NCI-H1092 (cell line): ENCODE results near the gene LRIT1.

ENCODE experiments used
- DNase-seq: peaks from one replicate; lab custom pipeline; 2025; lab: John Stamatoyannopoulos, UW

Gene LRIT1

DNA sequence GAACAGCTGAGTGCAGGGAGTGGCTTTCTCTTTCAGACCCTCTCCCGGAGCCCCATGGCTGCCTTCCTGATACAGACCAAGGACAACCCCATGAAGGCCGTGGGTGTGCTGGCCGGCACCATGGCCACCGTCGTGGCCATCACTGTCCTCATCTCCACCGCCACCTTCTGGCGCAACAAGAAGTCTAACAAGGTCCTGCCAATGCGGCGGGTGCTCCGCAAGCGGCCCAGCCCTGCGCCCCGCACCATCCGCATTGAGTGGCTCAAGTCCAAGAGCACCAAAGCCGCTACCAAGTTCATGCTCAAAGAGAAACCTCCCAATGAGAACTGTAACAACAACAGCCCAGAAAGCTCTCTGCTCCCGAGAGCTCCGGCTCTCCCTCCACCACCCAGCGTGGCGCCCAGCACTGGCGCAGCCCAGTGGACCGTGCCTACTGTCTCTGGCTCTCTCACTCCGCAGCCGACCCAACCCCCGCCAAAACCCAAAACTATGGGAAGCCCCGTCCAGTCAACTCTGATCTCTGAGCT, 27.2 kb downstream of the LRIT1 start:
- DNase-seq = no peak

DNA sequence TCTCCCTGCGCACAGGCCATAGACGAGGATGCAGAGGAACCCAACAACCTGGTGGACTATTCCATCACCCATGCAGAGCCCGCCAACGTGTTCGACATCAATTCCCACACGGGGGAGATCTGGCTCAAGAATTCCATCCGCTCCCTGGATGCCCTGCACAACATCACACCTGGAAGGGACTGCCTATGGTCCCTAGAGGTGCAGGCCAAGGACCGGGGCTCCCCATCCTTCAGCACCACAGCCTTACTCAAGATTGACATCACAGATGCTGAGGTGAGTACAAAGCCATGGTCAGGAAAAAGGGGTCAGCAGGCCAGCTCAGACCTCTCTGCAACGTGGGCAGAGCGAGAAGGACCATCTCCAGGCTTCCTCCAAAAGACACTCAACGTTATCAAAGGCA, 28.3 kb downstream of the LRIT1 start:
- no peak for DNase-seq

DNA sequence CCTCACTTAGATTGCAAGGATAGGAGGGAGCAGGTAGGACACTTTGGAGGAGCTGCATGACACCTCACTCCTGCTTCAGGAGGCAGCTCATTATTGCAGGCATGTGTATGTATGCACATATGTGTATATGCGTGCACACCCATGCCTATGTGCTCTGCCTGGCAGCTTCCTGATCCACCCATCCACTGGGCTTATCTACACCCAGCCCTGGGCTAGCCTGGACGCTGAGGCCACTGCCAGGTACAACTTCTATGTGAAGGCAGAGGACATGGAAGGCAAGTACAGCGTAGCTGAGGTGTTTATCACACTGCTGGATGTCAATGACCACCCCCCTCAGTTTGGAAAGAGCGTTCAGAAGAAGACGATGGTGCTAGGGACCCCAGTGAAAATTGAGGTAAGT, 29.3 kb downstream of the LRIT1 start:
- DNase-seq = no peak

DNA sequence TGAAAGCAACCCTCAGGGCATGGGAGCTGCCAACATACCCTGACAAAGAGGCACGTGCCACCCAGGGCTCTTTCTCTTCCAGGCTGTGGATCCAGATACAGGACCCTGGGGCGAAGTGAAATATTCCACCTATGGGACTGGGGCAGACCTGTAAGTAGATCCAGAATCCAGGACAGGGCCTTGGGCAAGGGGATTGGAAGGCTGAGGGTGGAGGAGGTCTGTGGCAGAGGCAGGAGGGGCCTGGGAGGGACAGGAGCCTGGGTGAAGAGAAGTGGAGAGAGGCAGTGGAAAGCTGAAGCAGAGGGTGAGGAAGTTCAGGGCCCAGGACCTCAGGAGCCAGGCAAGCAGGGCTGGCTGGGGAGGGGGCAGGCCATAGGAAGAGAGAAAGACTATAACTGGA, 29.8 kb downstream of the LRIT1 start:
- no peak for DNase-seq

DNA sequence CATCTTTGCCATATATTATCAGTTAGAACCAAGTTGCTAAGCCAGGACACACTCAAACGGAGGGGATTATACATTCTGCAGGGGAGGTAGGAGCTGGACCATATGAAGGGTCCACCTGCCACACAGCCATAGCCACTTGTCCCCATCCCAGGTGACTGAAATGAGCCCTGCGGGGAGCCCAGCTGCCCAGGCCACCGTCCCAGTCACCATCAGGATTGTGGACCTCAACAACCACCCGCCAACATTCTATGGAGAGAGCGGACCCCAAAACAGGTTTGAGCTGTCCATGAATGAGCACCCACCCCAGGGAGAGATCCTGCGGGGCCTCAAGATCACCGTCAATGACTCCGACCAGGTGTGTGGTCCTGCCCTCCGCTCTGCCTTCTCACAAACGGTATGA, 33.3 kb downstream of the LRIT1 start:
- no peak for DNase-seq

DNA sequence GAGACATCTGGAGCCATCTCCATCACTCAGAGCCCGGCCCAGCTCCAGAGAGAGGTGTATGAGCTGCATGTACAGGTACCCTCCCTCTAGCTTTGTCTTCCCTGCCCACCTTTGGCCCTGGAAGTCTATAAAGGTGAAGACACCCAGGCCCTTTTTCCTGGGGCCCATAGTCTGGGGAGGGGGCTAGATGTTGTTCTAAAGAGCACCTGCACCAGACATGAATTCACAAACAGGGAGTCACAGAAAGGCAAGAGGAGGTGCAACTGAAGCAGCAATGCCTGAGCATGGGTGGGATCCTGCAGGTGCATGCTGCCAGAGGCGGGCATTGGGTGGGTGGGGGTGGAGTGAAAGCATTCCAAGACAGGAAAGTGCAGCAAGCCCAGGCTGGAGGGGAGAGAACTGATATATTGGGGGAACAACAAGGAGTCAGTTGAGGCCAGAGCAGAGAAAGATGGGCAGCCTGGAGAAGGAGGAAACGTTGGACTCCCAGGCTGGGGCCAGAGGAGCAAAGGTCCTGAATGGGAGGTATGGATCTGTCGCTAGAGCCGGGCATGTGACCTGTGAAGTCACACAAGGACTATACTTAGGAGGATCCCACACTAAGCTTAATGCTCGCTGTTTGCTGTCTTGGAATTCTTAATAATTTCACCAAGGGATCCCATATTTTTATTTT, 35.4 kb downstream of the LRIT1 start:
- DNase-seq = no peak

DNA sequence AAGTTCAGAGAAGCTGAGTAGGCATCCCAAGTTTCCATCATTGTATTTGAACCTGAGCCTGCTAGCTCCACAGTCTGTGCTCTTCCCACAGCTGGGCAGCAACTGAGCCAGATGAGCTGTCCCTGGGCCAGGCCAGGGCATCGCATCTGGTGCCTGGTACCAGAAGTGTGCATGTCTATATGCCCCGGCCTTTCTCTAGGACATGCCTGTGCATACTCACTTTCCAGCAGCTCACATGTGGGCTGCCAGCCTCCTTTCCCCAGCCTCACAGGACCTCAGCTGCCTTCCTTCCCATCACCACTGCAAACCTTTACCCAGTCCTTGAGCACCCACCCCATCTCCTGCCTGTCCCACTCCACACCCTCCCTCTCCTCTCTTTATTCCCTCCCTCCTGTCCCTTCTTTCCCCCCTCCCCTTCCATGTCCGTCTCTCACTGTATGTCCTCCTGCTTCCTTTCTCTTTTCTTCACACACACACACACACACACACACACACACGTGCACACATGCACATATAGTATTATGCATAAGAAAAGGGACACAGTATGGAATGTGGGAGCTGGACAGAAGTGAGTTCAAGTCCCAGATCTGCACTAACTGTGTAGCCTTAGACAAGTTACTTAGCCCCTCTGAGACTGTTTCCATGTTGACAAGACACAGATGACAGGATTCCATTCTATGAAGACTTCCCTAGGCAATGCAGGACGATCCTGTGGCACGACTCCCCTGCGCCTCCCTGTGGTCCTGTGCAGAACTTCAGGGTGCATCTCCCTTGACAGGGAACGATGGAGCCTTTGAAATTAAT, 36.1 kb downstream of the LRIT1 start:
- peak; percentile 1 for DNase-seq

DNA sequence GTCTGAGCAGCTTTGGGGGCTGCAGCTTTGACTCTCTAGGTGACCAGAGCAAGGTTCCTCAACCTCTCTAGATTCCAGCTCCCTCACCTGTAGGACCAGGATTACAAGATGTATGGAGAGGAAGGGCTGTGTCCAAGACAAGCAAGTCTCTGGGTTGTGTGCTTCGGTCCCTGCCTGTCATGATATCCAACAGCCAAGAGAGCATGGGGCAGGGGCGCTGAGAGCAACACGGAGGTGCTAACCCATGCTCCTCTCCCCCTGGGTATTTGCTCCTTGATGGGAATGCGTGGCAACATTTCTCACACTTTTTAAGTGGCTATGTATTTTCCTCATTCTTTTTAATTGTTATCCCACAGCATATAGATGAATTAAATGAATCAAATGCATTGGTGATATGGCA, 36.7 kb downstream of the LRIT1 start:
- DNase-seq = no peak

DNA sequence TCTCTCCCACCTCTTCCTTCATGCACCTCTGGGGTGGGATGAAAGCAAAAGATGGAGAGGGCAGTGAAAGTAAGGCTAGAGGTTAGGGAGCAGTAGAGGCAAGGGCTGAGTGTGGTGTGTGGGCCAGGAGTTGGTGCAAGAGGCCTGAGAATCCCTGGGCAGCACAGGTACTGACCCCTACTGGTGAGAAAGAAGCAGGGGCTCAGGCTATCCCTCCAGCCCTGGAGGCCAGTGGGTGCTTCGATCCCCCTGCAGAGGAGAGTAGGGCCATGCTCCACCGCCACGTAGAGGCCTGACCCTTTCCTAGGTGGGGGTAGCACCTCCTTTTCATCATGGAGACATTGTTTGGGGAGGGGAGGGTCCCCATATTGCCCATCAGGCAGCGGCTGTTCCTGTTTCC, 37.2 kb downstream of the LRIT1 start:
- no peak for DNase-seq

DNA sequence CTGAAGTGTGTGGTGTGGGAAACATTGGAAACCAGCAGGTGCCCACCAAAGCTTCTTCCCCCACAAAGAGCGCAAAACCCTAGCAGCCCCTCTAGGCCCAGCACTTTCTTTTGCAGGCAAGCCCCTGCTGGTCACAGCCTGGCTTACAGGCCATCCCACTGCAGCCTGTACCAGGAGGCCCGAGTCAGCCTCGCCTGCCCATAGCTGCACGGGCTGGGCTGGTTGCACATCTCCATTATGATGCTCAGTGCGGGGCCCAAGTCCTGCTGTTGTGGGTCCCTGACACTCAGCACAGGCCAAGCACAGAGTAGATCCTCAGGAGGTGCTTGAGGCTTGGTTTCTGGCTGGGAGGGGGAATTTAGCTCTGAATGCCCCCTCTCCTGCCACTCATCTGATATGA, 39.0 kb downstream of the LRIT1 start:
- no peak for DNase-seq

DNA sequence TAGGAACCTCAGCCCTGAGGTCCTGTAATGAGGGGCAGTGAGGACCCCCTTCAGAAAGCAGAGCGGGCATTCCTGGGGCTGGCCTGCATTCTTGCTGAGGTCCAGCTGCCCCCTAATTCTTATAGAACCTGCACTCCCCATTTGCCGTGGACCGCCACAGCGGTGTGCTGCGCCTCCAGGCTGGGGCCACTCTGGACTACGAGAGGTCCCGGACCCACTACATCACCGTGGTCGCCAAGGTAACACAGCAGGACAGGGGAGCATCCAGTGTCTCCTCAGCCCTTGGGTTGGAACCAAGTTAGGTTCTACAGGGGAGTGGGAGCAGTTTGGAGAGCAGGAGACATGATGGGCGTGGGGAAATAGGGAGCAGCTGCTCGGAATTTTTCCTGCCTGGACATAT, 39.7 kb downstream of the LRIT1 start:
- DNase-seq = no peak

DNA sequence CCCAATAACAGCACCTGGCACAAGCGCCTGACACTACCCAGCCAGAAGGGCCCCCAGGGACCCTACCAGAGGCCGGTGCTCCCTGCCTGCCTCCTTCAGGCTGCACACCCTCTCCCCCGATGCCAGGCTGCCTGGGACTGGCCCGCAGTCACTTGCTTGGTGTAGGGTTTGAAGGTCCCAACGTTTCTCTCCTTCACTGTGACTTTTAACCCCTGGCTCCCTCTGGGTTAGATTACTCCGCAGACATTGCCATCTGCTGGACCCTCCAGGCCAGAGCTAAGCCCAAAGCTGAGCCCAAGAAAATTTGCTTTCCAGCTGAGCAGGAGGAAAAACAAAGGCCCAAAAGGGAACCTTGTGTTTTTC, 40.1 kb downstream of the LRIT1 start:
- no peak for DNase-seq

DNA sequence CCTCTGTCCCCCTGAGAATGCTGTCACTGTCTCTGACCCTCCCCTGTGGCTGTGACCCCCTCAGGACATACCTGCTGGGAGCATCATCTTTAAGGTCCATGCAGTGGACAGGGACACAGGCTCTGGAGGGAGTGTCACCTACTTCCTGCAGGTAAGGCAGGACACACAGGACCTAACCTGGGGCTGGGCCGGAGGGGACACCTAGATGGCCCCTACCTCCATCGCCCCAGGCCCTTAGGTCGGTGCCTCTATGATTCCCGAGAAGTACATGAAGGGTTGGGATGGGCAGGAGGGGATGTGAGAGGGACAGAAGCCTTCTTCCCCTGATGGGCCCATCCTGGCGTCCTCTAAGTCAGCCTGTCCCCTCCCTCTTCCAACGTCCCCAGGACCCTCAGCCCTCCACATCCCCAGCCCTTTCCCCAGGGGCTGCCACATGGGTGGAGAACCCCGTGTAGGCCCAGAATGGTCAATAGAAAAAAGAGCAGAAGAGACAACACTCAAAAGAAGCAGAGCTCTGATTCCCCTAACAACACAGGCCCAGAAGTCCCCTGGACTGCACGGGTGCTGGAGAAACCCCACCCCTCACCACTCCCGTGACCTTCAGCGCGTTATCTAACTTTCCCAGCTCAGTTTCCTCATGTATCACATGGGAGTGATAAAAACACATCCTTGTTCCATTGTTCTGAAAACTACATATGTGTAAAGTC, 40.7 kb downstream of the LRIT1 start:
- no peak for DNase-seq

DNA sequence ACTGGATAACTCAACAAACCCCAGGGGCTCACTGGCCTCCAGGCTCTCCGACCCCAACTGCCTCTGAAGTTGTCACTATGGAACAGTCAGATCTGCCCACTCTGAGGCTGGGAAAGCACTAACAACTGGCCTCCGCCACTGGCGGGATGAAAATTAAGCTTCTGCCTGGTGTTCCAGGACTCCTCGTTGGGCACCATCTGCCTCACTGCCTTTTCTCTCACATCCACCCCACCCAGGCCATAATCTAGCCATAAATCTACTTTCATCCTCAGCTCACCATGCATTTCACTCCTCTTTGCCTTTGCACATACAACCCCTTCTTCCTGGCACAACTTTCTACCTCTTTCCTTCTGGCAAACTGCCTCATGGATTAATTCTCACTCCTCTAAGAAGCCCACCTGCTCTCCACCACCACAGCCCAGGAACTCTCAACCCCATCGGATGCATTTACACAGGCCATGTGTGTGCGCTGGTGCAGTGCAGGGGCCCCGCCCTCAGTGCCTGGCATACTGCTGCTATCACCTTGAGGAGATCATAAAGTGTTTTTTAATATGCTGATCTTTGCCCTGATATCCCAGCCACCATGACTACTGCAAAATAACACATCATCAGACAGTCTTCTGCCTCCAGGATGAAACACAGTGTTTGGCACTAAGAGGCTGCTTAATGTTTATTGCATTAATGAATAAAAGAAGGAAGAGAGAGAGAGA, 43.0 kb downstream of the LRIT1 start:
- DNase-seq = no peak

DNA sequence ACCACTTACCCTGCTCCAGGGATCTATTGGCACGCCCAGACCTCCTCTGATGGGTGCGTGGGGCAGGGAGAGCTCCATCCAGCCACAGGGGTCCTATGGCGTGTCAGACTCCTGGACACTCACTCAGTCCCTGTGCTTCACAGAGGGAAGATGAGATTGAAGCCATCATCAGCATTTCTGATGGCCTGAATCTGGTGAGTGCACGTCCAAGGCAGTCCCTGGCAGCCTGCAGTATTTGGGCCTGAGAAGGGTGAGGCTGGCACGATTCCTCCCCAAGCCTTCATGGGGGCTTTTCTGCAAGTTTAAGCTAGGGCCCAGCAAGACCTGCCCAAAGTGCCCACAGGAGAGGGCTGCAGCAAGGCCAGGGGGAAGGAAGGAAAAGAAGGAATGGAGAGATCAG, 43.7 kb downstream of the LRIT1 start:
- no peak for DNase-seq

DNA sequence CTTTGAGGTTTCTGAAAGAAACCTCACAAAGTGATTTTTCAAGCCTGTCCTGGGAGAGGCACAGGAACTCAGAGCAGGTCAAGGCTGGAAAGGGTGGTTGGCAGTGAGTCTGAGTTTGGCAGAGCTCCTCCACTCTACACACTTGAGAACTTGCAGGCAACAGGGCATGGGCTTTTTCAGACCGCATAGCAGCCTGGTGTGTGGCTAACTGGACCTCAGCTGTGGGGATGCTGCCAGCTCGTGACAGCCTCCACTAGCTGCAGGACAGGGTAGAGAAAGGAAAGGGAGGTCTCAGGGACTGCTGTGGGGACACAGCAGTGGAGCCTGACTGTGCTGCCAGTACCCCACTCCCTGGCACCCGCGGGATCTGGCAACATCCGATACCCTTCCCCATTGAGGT, 44.4 kb downstream of the LRIT1 start:
- DNase-seq = no peak

DNA sequence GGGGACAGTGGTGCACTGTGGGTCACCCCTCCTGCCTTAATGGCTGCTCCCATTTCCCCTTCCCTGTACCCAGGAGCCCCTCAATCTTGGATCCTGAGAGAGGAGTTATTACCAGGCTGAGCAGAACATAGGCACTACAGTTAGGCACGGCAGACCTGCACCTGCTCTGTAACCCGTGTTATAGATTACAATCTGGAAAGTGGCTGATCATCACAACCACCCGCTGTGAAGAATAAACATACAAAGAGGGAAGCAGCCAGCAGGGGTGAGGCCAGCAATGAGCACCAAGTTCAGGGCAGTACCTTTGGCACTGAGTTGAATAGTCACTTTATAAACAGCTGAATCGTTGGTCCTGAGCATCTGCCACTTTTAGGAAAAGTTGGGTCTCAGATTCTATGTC, 45.3 kb downstream of the LRIT1 start:
- DNase-seq = peak; percentile 69

DNA sequence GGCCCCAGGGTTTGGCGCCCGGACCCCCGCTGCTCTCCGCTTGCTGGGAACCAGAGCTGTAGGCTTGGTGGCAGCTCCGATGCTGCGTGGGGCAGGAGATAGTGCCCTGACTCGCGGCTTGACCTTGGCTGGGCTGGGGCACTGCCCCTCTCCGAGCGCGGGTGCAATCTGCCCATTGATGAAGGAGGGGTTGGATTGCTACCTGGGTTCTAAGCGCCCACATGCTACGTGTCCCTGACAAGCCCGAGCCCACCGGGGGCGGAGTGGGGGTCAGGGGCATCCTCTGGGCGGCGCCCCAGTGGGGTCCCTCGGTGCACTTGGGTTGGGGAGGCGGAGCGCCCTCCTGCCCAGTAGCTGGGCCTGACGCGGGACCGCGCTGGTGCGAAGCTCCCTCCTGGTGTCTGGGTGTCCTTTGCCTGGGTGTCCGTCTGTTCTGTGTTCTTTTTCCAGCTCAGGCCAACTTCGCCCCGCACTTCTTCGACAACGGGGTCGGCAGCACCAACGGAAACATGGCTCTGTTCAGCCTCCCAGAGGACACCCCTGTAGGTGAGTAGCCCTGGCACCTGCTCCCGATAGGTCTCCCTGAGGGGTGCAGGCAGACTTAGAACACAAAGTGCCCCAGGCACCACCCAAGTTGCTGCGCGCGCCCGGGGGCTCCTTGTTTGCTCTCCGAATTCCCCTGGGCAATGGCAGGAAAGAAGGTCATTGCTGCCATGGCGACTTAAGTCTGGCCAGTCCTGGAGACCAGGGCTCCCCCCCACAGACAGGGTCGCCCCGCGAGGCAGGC, 46.1 kb downstream of the LRIT1 start:
- no peak for DNase-seq

DNA sequence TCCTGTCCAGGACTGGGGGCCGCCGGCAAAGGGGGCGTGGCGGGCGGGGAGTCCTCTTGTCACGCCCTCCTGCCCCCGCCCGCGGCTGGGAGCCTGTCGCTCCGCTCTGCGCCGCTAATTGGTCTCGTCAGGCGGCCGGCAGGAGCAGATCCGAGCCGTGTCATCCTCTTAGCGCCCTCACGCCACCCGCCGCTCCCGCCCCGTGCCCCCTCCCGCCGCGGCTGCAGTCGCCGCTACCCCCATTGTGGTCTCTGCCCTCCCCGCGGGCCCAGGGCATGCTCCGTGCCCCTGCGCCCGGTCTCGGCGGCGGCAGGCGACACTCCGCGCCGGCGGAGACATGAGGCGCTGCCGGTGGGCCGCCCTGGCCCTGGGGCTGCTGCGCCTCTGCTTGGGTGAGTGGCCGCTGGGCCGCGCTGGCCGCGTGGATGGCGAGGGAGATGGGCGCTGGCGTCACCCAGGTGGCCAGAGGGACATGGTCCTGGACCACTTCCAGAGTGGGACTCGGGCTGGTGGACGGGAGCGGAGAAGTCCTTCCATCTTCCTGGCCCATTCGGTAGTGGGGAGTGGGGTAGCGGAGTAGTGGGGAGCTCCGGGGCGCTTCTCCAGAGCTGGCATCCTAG, 46.8 kb downstream of the LRIT1 start, which contains the start of gene CDHR1:
Gene CDHR1 (plus strand): TSS at position 114 of the 620 bp plus-strand sequence. CDS start 224 bp downstream, at position 338.
- DNase-seq = peak; percentile 23

DNA sequence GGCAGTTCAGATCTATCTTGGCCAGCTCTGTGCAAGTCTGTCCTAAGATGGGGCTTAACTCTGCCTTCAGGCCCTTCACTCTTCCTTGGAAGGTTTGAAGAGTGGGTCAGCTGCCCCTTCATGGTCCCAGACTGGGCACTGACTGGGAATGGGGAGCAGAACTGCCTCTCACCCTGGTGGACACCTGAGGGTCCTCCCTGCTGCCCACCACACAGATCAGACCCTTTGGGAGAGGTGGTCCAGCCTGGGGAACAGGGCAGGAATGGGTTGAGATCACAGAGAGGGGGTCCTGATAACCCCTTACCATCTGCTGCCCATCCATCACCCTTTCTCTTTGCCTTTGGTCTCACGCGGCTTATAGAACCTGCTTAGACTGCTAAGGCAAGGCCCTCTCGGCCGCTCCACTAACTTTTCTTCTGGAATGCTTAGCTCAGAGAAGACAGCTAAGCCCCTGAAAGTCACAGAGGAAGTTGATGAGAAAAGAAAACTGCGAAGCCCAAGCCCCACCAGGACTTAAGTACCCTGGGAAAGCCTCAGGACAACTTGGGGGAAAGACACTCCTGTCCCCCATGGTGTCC, 47.4 kb downstream of the LRIT1 start:
- DNase-seq = no peak

DNA sequence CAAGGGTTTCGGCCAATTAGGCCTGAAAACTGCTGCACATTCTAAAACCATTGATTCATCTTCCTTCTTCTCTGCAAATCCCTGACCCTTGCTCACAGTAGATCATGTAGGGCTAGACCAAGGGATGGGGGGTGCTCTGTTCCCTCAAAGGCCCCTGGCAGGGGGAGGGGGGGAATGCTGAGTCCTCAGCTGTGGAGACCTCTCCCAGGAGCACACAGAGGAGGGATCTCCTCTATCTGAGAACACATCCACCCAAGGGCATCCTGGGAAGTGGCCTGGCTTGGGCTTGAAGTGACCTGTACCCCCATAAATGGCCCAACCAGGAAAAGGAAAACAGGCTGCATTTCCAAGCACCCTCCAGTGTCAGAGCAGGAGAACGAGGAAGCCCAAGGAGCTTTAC, 48.0 kb downstream of the LRIT1 start:
- DNase-seq = no peak
